ENCODE data around the gene ZBTB21. TPM values are rescaled to one million over a fixed set of nuclear protein-coding genes. Genes with fewer than 3 reads are reported as not detected.

Gene ZBTB21
- polyA plus RNA-seq, 1 of the 3 experiments (the other 2 are of a cell fraction), result 2.9 TPM

- TF ChIP-seq SIN3A (IDR thresholded peaks at IDR 0.05; ENCODE audit: borderline replicate concordance, low read depth, low read length) (no peak), IRF3 (IDR thresholded peaks at IDR 0.05; ENCODE audit: low read depth, low read length) (no peak), POLR2AphosphoS5 (IDR thresholded peaks at IDR 0.05; ENCODE audit: low read depth, low read length) (peak; percentile 37; the same call in 1 of the 2 replicates), YY1 (IDR thresholded peaks at IDR 0.05; ENCODE audit: low read depth) (no peak), JUND (IDR thresholded peaks at IDR 0.05) (peak; percentile 76), FOSL2 (IDR thresholded peaks at IDR 0.05; ENCODE audit: borderline replicate concordance, low read depth) (peak; percentile 89), FOXJ3 (CRISPR knock-in tag; IDR thresholded peaks at IDR 0.05) (no peak), MEF2A (IDR thresholded peaks at IDR 0.05; ENCODE audit: borderline replicate concordance, low read depth) (peak; percentile 33; the same call in 1 of the 2 replicates)
- TF ChIP-seq, protein P1, sequence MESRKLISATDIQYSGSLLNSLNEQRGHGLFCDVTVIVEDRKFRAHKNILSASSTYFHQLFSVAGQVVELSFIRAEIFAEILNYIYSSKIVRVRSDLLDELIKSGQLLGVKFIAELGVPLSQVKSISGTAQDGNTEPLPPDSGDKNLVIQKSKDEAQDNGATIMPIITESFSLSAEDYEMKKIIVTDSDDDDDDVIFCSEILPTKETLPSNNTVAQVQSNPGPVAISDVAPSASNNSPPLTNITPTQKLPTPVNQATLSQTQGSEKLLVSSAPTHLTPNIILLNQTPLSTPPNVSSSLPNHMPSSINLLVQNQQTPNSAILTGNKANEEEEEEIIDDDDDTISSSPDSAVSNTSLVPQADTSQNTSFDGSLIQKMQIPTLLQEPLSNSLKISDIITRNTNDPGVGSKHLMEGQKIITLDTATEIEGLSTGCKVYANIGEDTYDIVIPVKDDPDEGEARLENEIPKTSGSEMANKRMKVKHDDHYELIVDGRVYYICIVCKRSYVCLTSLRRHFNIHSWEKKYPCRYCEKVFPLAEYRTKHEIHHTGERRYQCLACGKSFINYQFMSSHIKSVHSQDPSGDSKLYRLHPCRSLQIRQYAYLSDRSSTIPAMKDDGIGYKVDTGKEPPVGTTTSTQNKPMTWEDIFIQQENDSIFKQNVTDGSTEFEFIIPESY (IDR thresholded peaks at IDR 0.05; ENCODE audit: borderline replicate concordance, low read depth), result no peak
- TF ChIP-seq, protein P2, sequence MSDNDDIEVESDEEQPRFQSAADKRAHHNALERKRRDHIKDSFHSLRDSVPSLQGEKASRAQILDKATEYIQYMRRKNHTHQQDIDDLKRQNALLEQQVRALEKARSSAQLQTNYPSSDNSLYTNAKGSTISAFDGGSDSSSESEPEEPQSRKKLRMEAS (IDR thresholded peaks at IDR 0.05; ENCODE audit: low read depth), result peak; percentile 51; the same call in 1 of the 2 replicates
- TF ChIP-seq, protein P3, sequence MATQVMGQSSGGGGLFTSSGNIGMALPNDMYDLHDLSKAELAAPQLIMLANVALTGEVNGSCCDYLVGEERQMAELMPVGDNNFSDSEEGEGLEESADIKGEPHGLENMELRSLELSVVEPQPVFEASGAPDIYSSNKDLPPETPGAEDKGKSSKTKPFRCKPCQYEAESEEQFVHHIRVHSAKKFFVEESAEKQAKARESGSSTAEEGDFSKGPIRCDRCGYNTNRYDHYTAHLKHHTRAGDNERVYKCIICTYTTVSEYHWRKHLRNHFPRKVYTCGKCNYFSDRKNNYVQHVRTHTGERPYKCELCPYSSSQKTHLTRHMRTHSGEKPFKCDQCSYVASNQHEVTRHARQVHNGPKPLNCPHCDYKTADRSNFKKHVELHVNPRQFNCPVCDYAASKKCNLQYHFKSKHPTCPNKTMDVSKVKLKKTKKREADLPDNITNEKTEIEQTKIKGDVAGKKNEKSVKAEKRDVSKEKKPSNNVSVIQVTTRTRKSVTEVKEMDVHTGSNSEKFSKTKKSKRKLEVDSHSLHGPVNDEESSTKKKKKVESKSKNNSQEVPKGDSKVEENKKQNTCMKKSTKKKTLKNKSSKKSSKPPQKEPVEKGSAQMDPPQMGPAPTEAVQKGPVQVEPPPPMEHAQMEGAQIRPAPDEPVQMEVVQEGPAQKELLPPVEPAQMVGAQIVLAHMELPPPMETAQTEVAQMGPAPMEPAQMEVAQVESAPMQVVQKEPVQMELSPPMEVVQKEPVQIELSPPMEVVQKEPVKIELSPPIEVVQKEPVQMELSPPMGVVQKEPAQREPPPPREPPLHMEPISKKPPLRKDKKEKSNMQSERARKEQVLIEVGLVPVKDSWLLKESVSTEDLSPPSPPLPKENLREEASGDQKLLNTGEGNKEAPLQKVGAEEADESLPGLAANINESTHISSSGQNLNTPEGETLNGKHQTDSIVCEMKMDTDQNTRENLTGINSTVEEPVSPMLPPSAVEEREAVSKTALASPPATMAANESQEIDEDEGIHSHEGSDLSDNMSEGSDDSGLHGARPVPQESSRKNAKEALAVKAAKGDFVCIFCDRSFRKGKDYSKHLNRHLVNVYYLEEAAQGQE (IDR thresholded peaks at IDR 0.05; ENCODE audit: low read depth, low read length), result no peak
These were observed 16.4 kb downstream of the ZBTB21 start (continued) for GRCh38 chr21:41993744-41994143.

GRCh38 chr21:41992576-41992975 is 17.6 kb downstream of the ZBTB21 start:
- Histone ChIP-seq H3K79me2 (ENCODE audit: insufficient read depth) (peaks cover 3% of the 10 kb centered on the region; the same call in 1 of the 2 replicates), H2AFZ (ENCODE audit: low read depth) (no peak overlapping the region), H3K9me3 (no peaks in the 10 kb centered on the region), H4K20me1 (ENCODE audit: insufficient read depth) (no peaks in the 10 kb centered on the region), H3K9me2 (no peaks in the 10 kb centered on the region), H3K27me3 (ENCODE audit: insufficient read depth) (no peaks in the 10 kb centered on the region), H3K4me1 (ENCODE audit: control insufficient read depth in 1 of 2, insufficient read depth in 2 of 2, low read depth in 1 of 2, low read length in 1 of 2) (peaks cover 0 to 9% of the 10 kb centered on the region in 2 experiments; a peak in 2 of 4 replicates), H3K27ac (ENCODE audit: low read depth in 2 of 2, low read length in 1 of 2) (no peak overlapping the region), H3K9ac (no peak overlapping the region), H3K4me2 (no peak overlapping the region), H3F3A (replicated peaks; ENCODE audit: insufficient read depth) (peaks cover 19% of the 10 kb centered on the region), H3K4me3 (ENCODE audit: low read depth in 2 of 2, low read length in 1 of 2) (no peak overlapping the region), H3K36me3 (replicated peaks in 1 of 2; ENCODE audit: control insufficient read depth in 1 of 2, insufficient read depth in 2 of 2, low read length in 1 of 2) (peaks cover 38 to 39% of the 10 kb centered on the region in 2 experiments)
- ChIA-PET POLR2A (interaction anchor here (0.9 kb wide), 1 partner anchor 47 kb away, joined by 3 read pairs; no protein-coding TSS in a partner anchor), CTCF (no interaction called here)
- WGBS (ENCODE audit: low lambda C conversion rate), result 96% methylated on average over 15 of the region's 15 CpGs
- DNase-seq, result no peak
- TF ChIP-seq GABPA (IDR thresholded peaks at IDR 0.05; ENCODE audit: low read depth), result no peak
- TF ChIP-seq FOXM1 (IDR thresholded peaks at IDR 0.05; ENCODE audit: low read depth), result no peak
- TF ChIP-seq NFIC (IDR thresholded peaks at IDR 0.05; ENCODE audit: borderline replicate concordance), result no peak
- no peak for TF ChIP-seq GATA2 (CRISPR knock-in tag; IDR thresholded peaks at IDR 0.05)
- TF ChIP-seq TEAD4 (IDR thresholded peaks at IDR 0.05; ENCODE audit: borderline replicate concordance, insufficient read depth), result no peak
- TF ChIP-seq YY1 (IDR thresholded peaks at IDR 0.05; ENCODE audit: low read depth), result no peak
- TF ChIP-seq SMC3 (IDR thresholded peaks at IDR 0.05; ENCODE audit: low read depth, low read length), result no peak
- TF ChIP-seq CTCF (IDR thresholded peaks at IDR 0.05), result no peak
- no peak for TF ChIP-seq ELF1 (IDR thresholded peaks at IDR 0.05)
- TF ChIP-seq RCOR1 (IDR thresholded peaks at IDR 0.05; ENCODE audit: low read length), result no peak
